ENCODE results near the gene TICAM2.
"Not testable (repeated sequence)": the region's sequence is repeated elsewhere in the genome, so short reads cannot be mapped to it uniquely, and the experiment has no call there.

The TICAM2 gene, protein sequence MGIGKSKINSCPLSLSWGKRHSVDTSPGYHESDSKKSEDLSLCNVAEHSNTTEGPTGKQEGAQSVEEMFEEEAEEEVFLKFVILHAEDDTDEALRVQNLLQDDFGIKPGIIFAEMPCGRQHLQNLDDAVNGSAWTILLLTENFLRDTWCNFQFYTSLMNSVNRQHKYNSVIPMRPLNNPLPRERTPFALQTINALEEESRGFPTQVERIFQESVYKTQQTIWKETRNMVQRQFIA

DNA sequence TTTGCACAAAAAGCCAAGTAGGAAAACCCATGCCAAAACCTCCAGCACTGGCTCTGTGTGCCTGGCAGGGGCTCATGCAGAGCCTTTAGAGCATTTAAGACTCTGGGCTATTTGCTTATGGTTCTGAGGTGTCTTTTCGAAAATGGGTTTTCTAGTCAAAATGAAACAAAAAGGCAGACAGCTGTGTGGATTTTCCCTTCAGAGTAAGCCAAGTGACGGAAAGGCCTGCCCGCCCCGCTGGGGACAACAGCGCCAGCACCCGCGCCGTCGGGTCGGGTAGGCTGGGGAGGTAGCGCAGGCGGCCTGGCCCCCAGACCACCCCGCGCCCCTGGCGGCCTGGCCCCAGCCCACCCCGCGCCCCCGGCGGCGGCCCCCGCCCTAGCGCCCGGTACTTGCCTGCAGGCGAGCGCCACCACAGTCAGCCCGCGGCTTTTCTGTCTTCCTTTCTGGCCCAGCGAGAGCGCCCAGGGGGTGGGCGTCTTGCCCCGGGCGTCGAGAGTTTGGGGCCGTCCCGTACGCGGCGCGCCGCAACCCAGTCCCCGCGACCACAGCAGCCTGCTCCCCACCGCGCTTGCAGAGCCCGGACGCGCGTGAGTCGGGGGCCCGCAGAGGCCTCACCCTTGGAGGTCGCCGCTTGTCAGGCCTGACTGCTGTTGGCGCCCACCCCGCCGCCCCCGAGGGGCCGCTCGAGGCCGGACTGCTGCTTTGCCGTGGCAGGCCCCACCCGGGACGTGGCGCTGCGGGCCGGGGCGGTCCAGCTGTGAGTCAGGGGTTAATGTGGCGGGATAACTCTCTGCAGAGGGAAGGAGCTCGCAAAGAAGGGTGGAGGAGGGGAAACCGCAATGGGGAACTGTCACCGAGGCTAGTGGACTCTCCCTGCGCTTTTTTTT lies at the start of gene TICAM2:
Gene TICAM2 (minus strand): TSS at position 779 of the 890 bp plus-strand sequence. CDS start 21,223 bp downstream, outside the sequence.
- in situ Hi-C loops (cut with MboI; ENCODE audit: low sequenced_read_pairs): no loop called here

DNA sequence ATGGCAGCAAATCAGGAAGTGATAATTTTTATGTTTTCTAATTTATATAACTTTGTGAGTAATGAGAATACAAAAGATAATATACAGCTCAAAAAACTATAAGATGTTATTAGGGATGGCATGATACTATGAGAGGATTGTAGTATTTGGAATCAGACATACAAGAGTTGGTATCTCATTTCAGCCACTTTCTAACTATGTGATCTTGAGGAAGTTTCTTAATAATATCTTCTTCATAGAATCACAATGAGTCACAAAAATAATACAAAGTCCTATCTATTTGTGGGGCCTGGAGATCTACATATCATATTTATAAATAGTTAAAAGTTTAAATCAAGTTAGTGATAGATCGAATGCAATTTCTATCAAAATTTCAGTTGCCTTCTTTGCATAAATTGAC lies 47.3 kb upstream of the TICAM2 start:
- in situ Hi-C loops (cut with MboI; ENCODE audit: low sequenced_read_pairs): no loop called here

DNA sequence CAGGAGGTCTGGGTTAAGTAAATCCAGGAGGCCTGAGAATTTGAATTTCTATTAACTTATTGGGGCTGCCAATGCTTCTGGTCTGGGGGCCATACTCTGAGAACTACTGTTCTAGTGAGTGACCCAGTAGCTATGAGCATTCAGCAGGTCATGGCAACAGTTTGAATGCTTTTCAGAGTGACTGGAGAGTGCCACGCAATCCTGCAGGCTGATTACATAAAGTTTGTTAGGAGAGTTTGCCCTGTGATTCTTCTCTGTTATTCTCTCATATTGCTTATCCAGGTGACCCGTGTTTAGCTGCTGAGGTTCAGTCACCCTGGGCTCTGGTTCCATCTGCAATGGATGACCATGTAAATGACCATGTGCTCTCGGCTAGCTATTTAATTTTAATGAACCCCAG lies 45.8 kb upstream of the TICAM2 start:
- in situ Hi-C loops (cut with MboI; ENCODE audit: low sequenced_read_pairs): no loop called here

DNA sequence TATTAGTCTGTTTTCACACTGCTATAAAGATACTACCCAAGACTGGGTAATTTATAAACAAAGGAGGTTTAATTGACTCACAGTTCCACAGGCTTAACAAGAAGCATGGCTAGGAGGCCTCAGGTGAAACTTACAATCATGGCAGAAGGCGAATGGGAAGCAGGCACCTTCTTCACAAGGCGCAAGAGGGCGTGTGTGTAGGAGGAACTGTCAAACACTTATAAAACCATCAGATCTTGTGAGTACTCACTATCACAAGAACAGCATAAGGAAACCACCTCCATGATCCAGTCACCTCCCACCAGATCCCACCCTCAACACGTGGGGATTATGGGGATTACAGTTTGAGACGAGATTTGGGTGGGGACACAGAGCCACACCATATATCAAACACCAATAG lies 43.1 kb upstream of the TICAM2 start:
- in situ Hi-C loops (cut with MboI; ENCODE audit: low sequenced_read_pairs): not testable (repeated sequence)

DNA sequence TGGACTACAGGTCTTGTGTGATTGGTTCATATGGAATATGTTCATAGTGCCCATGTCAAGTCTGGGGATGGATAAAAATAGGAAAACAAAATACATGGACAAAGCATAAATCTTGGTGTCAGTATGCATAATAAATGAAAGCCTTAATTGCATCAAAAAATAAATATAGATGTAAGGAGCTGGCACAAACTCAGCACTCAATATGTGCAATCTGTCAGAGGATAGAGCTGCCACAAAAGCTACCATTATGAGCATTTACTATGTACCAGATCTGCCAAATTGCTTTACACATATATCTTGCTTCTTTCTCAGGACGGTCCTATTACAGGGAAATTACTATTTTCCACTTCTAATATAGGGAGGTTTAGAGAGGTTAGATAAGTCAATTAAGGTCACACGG lies 41.8 kb upstream of the TICAM2 start:
- in situ Hi-C loops (cut with MboI; ENCODE audit: low sequenced_read_pairs): no loop called here

DNA sequence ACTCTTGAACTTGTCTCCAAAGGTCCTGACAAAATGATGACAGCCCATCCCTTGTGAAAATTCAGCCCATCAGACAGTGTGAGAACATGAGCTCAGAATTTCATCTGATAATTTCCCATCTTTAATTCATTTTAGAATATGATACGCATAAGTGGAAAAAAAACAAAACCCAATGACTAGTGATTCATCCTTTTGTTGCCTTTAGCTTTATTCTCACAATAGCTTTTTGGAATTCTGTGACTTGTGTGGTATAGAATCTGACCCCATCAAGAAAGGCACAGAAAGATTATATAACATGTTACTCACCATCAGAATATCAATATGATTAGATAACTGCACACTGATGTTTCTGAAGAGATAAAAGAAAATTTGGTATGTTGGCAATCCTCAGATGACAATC lies 39.7 kb upstream of the TICAM2 start:
- in situ Hi-C loops (cut with MboI; ENCODE audit: low sequenced_read_pairs): no loop called here

DNA sequence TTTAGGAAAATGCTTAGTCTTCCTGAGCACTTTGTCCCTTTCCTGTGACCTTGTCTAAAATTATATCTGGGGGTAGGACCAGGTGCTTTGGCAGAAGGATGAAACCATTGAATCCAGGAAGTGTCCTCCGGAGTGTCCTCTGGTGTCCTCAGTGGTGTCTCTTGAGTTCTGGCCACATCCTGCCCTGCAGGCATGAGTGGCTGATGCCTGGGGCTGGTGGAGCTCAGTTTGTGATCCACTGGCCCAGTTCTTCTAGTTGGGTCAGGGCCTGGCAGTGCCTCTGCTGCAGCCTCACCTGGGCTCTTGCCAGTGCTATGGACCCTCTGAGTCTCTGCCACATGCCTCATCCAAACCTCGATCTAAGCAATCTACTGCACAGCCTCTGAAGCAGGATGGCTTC lies 38.0 kb upstream of the TICAM2 start:
- in situ Hi-C loops (cut with MboI; ENCODE audit: low sequenced_read_pairs): no loop called here

DNA sequence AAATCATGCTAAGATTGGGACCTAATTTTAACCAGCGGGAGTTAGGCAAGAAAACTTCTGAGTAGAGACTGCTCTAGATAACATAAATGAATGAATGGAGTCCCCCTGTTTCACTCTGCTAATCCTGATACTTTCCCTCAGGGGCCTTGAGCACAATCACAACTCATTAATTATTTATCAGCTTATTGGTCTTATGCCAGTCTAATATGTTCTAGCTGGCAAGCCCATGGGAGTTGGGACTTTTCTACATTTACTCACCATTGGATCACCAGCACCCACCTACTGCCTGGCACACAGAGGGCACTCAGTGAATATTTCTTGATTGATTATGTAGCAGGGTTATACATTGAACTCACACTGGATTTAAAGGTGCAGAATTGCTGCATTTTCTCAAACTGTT lies 37.1 kb upstream of the TICAM2 start:
- in situ Hi-C loops (cut with MboI; ENCODE audit: low sequenced_read_pairs): no loop called here

DNA sequence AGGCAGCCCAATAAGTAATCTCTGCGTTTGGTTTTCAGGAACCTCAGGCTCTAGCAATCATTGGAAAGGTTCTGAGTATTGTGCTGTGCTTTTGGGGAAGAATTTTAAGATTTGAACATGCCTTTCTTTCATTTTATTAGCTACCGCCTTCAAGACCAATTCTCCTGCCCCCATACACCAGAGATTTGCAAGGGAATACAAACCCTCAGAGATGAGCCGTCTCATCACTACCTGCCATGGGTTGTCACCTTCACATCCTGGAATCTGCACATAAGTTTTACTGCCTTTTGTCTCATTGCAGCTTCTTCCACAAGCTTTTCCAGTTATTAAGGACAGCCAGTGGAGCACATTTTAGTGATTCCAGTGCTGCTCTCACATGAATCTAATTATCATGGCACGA lies 35.2 kb upstream of the TICAM2 start:
- in situ Hi-C loops (cut with MboI; ENCODE audit: low sequenced_read_pairs): no loop called here

DNA sequence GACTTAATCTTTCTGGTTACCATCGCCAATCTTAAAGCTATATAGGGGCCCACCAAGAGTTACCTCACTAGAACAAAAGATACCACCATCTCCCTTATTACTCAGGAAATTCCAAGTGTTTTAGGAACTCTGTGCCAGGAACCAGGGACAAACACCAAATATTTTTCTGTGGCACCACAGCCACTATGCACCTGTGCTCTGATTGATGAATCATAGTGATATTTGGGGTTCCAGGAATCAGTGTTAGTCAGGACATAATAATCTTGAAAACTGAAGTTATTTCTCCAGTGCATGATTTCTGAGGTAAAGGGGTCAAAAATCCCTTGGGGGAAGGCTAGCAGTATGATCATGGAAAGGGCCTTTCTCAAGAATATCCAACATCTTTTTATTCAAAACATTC lies 33.7 kb upstream of the TICAM2 start:
- in situ Hi-C loops (cut with MboI; ENCODE audit: low sequenced_read_pairs): no loop called here

DNA sequence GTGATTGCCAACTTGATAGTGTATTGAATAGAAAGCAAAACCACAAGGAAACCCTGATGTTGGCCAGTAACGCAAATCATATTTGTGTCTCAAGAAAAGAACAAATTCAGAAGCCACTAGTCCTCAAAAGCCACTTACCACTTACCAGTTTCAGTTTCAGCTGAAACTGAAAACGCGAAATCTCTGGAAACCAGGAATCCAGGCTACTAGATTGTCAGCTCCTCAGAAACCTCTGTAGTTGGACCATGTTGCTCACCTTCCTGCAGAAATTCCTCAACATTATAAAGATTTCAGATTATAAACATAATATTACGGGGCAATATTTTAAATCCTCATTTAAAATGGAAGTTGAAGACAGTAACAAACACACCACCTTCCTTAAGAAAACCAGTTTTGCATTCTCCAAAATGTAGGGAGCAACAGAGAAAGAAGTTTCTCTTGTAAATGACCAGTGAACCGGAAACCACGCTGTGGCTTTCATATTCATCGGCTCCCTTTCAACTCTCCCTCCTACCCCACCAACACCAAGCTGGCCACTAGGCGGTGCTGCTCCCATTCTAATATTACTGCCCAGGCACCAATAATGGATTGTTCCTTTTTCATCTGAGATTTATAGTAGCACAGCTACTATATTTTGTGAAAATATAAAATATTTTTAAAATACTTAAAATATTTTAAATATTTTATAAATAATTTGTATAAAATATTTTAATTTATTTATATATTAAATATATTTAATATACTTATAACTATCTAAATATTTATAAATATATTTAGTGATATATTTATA lies 32.3 kb upstream of the TICAM2 start:
- in situ Hi-C loops (cut with MboI; ENCODE audit: low sequenced_read_pairs): no loop called here

DNA sequence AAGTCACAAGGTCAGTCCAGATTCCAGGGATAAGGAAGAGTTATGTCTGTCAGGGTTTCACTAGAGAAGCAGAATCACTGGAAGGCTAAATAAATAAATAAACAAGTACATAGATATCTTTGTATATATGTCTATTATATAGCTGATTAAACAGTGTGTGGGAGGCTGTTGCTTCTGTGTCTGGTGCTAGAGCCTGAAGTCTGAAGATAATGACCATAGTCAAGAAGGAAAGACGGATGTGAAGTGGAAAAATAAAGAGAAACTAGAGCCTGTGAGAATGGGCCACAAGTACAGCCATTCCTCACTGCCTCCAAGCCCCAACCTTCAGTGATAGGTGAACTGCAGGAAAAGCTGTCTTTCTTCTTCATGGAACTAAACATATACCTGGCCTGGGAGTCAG lies 27.6 kb upstream of the TICAM2 start:
- in situ Hi-C loops (cut with MboI; ENCODE audit: low sequenced_read_pairs): no loop called here

DNA sequence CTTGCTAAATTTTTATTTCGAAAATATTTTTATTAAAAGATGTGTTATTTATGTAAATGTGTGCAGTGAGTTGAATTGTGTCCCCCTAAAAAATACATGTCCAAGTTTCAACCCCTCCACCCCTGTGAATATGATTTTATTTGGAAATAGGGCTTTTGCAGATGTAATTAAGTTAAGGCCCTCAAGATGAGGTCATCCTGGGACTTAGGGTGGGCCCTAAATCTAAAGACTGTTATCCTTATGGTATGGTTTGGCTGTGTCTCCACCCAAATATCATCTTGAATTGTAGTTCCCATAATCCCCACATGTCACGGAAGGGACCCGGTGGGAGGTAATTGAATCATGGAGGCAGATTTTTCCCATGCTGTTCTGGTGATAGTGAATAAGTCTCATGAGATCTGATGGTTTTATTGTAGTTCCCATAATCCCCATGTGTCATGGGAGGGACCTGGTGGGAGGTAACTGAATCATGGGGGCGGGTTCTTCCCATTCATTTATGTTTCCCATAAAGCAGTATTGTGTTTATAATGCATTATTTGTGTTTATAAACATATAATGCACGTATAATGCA lies 25.1 kb upstream of the TICAM2 start:
- in situ Hi-C loops (cut with MboI; ENCODE audit: low sequenced_read_pairs): no loop called here

DNA sequence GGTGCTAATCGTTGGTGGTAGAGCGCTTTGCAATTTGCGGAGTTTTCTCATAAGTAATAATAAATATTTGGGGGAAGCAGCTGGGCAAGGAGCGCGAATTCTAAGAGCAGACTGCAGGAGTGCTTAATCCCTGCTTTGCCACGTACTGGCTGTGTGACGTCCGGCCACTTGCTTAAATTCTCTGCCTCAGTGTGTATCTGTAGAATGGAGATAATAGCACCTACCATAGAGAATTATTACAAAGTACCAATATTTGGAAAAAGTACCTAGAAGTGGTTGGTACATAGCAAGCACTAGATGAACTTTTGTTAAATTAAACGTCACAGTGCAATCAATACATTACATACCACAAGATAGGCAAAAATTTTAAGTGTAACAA lies 24.2 kb upstream of the TICAM2 start:
- in situ Hi-C loops (cut with MboI; ENCODE audit: low sequenced_read_pairs): no loop called here

DNA sequence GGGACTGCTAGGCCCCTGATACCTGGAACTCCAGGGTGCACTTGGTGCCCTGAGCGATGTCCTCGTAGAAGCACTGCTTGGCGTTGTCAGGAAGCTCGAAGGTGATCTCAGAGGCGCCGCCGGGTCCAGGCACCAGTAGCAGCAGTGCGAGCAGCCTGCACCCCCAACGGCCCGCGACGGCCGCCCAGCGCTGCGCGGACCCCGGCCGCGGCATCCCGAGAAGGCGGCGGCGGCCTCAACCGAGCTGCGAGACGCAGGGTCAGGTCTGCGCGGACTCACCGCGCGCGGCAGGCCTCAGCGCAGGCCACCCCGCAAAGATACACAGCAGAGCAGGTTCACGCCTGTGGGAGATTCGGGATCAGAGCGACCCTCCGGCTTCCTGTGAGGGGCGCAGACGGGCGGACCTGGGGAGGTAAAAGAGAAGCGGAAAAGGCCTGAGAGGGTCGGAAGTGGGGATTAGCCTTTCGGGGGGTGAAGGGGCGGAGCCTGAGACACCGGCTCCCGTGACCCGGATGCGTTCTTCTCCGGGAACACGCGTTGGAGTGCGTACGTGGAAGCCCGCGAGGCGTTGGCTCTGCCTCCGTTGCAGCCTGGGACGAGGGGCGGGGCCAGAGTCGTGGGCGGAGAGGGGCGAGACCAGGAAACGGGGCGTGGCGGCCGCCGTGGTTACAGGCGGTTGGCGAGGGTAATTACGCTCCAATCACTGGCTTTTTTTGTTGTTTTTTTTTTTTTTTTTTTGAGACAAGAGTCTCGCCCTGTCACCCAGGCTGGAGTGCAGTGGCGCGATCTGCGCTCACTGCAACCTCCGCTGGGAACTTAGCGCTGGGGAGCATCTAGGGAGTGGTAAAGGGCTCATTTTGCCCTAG lies 23.5 kb upstream of the TICAM2 start, which contains the start of gene TMED7:
Gene TMED7 (minus strand): TSS at position 458 of the 866 bp plus-strand sequence. CDS start 244 bp downstream, at position 214.
- in situ Hi-C loops (cut with MboI; ENCODE audit: low sequenced_read_pairs): no loop called here

DNA sequence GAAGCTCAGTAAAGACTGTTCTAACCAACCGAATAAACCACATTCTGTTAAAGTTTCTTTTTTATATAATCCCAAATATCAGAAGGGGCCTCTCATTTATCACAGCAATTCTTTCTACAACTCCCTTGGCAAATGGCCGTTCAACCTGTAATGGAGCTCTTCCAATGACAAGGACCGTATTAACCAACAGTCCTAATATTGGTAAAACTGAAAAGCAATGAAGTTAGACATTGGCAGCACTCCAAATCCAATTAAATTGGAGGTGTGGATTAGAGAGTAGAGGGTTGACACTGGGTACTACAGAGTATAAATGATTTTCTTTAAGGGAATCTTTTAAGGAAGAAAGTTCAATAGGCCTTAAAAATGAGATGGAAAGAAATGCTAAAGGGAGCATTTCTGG lies 22.7 kb upstream of the TICAM2 start:
- in situ Hi-C loops (cut with MboI; ENCODE audit: low sequenced_read_pairs): no loop called here

DNA sequence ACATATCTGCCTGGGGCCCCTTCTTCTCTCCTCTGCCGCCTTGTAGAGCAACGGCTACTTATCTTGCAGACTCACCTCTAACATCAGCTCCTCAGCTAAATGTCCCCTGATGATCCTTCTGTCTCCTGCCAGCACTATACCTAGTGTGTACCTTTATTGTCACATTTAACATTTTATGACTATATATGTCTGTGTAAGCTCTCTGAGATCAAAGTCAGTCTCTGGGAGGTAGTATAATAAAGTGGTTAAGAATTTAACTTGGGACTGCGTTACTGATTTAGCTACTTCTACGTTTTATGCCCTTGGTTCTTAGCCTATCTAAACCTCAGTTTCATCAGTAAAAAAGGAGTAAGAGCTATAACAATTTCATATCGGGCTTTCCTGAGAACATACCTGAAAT lies 21.4 kb upstream of the TICAM2 start:
- in situ Hi-C loops (cut with MboI; ENCODE audit: low sequenced_read_pairs): no loop called here

DNA sequence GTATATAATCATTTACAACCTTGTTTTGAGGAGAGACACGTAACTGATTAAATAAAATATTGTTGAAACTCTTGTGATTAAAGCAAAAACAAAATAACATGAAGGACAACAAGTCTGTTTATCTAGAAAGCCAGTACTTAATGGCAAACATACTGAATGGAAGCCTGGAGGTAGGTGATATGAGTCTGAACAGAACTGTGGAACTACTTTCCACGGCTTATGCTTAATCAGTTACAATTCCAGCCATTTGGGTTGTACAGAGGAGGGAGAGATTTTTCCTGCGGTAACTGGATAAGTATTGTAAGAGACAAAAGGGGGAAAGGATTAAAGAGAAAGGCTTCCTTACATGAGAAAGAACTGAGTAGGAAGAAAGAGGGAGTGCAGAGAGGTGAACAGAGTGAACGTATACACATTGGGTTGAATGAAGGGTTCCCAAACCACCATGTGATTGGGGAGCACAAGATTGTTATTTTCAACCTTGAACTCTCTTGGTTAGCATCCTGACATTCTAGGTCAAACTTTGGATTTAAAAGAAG lies 19.2 kb upstream of the TICAM2 start:
- in situ Hi-C loops (cut with MboI; ENCODE audit: low sequenced_read_pairs): no loop called here

DNA sequence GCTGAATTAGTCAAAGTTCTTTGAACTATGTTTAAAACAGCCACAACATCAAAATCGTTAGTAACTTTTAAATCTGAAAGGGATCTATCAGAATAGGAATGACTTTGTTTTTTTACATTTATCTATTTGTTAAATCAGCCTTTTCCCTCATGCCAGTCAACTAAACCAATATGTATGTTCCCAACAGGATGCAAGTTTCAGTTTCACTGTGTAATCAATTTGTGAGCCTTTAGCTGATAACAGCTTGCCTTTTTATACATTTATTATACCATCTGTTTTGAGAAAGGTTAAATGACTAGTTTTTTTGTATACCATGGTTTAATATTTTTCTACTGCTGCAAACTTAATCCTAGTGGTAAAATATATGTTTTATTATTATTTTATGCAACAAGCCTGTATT lies 14.6 kb upstream of the TICAM2 start:
- in situ Hi-C loops (cut with MboI; ENCODE audit: low sequenced_read_pairs): no loop called here

DNA sequence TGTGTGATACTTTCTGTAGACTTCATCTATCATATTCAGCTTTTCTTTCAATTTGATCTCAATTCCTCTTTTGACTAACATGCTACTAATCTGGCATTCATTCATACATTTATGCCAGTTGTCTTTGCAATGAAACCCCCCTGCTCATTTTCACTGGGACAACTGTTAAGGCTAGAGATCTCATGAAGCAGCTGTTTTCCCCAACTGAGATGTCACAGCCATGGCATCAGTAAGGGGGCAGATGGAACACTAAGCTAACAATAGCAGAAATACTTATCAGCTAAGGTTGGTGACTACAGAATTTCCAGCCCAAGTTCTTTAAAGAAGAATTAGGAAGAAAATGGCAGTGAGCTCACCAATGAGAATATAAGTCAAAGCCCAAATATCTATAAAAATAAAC lies 14.2 kb upstream of the TICAM2 start:
- in situ Hi-C loops (cut with MboI; ENCODE audit: low sequenced_read_pairs): no loop called here

All from HL-60/S4 treated with retinoic acid at 250 ng/mL for 4 days and 3 days (cell line).